DOHH2 (cell line): ENCODE results near the gene LRRTM4.

Source experiments
- H3F3A ChIP-seq: fragments of 200-600 bp; sonication (generic), shearing (Covaris generic); 2 replicates; pipeline ENCODE4 v1.6.0; 2016; ENCODE audit warnings: antibody characterized with exemption, mild to moderate bottlenecking; ENCODE audit not compliant: control insufficient read depth, insufficient read depth
- H3K27ac ChIP-seq: fragments of 200-600 bp; sonication (generic); 2 replicates; pipeline ENCODE4 v1.5.1; 2014; ENCODE audit warnings: low read depth, mild to moderate bottlenecking, low read length, moderate library complexity
- H3K27me3 ChIP-seq: fragments of 200-600 bp; sonication (generic); 2 replicates; pipeline ENCODE4 v1.6.1; 2014; ENCODE audit warnings: mild to moderate bottlenecking, low read length, mixed read lengths; ENCODE audit not compliant: control insufficient read depth
- H3K36me3 ChIP-seq: fragments of 200-600 bp; sonication (generic); 2 replicates; pipeline ENCODE4 v1.6.1; 2014; ENCODE audit warnings: mild to moderate bottlenecking, low read length, moderate library complexity, mixed read lengths; ENCODE audit not compliant: control insufficient read depth
- H3K4me1 ChIP-seq: fragments of 200-600 bp; sonication (generic); 2 replicates; pipeline ENCODE4 v1.6.1; 2014; ENCODE audit warnings: mild to moderate bottlenecking, low read length, mixed read lengths; ENCODE audit not compliant: control insufficient read depth
- H3K4me2 ChIP-seq: fragments of 200-600 bp; sonication (generic); 2 replicates; pipeline ENCODE4 v1.6.0; 2014; ENCODE audit warnings: mild to moderate bottlenecking, low read length, moderate library complexity
- H3K4me3 ChIP-seq: fragments of 200-600 bp; sonication (generic); 2 replicates; pipeline ENCODE4 v1.5.1; 2014; ENCODE audit warnings: mild to moderate bottlenecking, low read length, mixed read lengths
- H3K79me2 ChIP-seq: fragments of 200-600 bp; sonication (generic); 2 replicates; pipeline ENCODE4 v1.6.1; 2014; ENCODE audit warnings: mild to moderate bottlenecking, low read length, mixed read lengths; ENCODE audit not compliant: control insufficient read depth
- H3K9me2 ChIP-seq: fragments of 200-600 bp; sonication (generic); replicated peaks from 2 replicates; pipeline ENCODE4 v1.6.1; 2014; ENCODE audit warnings: mild to moderate bottlenecking, low read length, mixed read lengths; ENCODE audit not compliant: control insufficient read depth
- H3K9me3 ChIP-seq: fragments of 200-600 bp; sonication (generic); 2 replicates; pipeline ENCODE4 v1.6.1; 2014; ENCODE audit warnings: antibody characterized with exemption, low read length, mixed read lengths; ENCODE audit not compliant: control insufficient read depth, insufficient read depth
- H4K20me1 ChIP-seq: fragments of 200-600 bp; sonication (generic); 2 replicates; pipeline ENCODE4 v1.6.0; 2014; ENCODE audit warnings: low read depth, mild to moderate bottlenecking, antibody characterized with exemption, low read length, moderate library complexity; ENCODE audit not compliant: control insufficient read depth, insufficient read depth
- EZH2phosphoT487 ChIP-seq: fragments of 200-600 bp; sonication (generic); IDR thresholded peaks from 2 replicates; pipeline ENCODE4 v1.6.1; 2017; ENCODE audit warnings: borderline replicate concordance, mild to moderate bottlenecking, antibody characterized with exemption, low read length, moderate library complexity, mixed read lengths
- TF ChIP-seq, protein P1 (sequence below): fragments of 200-600 bp; sonication (generic); IDR thresholded peaks from one replicate; pipeline ENCODE4 v1.5.1; 2014; ENCODE audit warnings: antibody characterized with exemption, mild to moderate bottlenecking, low read depth, low read length; ENCODE audit not compliant: poor library complexity, severe bottlenecking

LRRTM4 gene

GRCh38 chr2:77271262-77271661, 250.9 kb downstream of the LRRTM4 start:
- H3K4me2 ChIP-seq = no peak overlapping the region
- TF ChIP-seq EZH2phosphoT487 = no peak
- TF ChIP-seq, protein P1, sequence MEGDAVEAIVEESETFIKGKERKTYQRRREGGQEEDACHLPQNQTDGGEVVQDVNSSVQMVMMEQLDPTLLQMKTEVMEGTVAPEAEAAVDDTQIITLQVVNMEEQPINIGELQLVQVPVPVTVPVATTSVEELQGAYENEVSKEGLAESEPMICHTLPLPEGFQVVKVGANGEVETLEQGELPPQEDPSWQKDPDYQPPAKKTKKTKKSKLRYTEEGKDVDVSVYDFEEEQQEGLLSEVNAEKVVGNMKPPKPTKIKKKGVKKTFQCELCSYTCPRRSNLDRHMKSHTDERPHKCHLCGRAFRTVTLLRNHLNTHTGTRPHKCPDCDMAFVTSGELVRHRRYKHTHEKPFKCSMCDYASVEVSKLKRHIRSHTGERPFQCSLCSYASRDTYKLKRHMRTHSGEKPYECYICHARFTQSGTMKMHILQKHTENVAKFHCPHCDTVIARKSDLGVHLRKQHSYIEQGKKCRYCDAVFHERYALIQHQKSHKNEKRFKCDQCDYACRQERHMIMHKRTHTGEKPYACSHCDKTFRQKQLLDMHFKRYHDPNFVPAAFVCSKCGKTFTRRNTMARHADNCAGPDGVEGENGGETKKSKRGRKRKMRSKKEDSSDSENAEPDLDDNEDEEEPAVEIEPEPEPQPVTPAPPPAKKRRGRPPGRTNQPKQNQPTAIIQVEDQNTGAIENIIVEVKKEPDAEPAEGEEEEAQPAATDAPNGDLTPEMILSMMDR = no peak
- H3K27ac ChIP-seq = no peak overlapping the region
- no peaks in the 10 kb centered on the region for H3K4me1 ChIP-seq
- no peaks in the 10 kb centered on the region for H3K27me3 ChIP-seq
- H3K9me2 ChIP-seq = no peaks in the 10 kb centered on the region; the same call in 1 of the 2 replicates
- H3K9me3 ChIP-seq = peaks cover 4% of the 10 kb centered on the region; the same call in 1 of the 2 replicates
- no peaks in the 10 kb centered on the region for H3K36me3 ChIP-seq
- H4K20me1 ChIP-seq = no peaks in the 10 kb centered on the region
- no peaks in the 10 kb centered on the region for H3K79me2 ChIP-seq
- no peak overlapping the region for H3K4me3 ChIP-seq
- H3F3A ChIP-seq = no peaks in the 10 kb centered on the region

DNA sequence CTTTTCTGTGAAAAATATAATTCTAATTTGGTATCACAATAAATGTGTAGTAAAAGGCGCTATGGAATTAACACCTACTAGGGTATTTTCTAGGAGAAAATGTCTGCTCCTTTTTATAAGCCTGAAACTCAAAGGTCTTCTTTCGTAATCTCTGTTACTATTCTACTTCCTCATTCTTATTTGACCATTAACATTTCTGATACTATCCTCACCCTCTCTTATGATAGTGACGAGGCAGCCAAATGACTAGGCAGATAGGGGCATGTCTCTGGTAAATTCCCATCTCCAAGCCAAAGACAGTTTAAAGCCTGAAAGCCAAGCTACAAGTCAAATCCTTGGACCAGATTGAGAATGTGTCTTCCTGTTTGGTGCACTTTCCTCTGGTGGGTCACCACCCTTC, 251.7 kb downstream of the LRRTM4 start:
- Histone ChIP-seq H3K27me3 (no peaks in the 10 kb centered on the region), H3K9me2 (no peaks in the 10 kb centered on the region; the same call in 1 of the 2 replicates), H4K20me1 (no peaks in the 10 kb centered on the region), H3K4me1 (no peaks in the 10 kb centered on the region), H3K4me3 (no peak overlapping the region), H3K79me2 (no peaks in the 10 kb centered on the region), H3F3A (no peaks in the 10 kb centered on the region), H3K27ac (no peak overlapping the region), H3K36me3 (no peaks in the 10 kb centered on the region), H3K9me3 (peaks cover 4% of the 10 kb centered on the region; the same call in 1 of the 2 replicates), H3K4me2 (no peak overlapping the region)
- TF ChIP-seq, protein P1 = no peak
- no peak for TF ChIP-seq EZH2phosphoT487

DNA sequence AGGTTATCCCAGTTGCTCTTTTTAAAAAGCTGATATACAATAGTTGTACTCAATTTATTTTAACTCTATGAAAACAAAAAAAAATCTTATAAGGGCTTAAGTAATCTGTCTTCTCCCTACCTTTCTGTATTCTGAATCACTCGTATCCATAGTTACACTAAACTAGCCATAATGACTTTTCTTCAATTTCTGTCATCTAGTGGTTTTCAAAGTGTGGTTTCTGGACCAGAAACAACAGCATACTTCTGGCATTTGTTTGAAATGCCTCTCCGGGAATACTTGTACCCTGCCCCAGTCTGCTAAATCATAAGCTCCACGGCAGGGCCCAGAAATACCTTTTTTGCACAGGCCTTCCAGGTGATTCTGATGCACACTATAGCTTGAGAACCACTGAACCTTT, 253.6 kb downstream of the LRRTM4 start:
- H4K20me1 ChIP-seq = no peaks in the 10 kb centered on the region
- no peak overlapping the region for H3K4me2 ChIP-seq
- no peak overlapping the region for H3K27ac ChIP-seq
- TF ChIP-seq, protein P1 = no peak
- no peak for TF ChIP-seq EZH2phosphoT487
- no peaks in the 10 kb centered on the region for H3K36me3 ChIP-seq
- H3K9me3 ChIP-seq = peaks cover 4% of the 10 kb centered on the region; the same call in 1 of the 2 replicates
- no peak overlapping the region for H3K4me3 ChIP-seq
- H3K9me2 ChIP-seq = no peaks in the 10 kb centered on the region; the same call in 1 of the 2 replicates
- no peaks in the 10 kb centered on the region for H3K4me1 ChIP-seq
- no peaks in the 10 kb centered on the region for H3K27me3 ChIP-seq
- H3F3A ChIP-seq = no peaks in the 10 kb centered on the region
- no peaks in the 10 kb centered on the region for H3K79me2 ChIP-seq
